ENCODE measurements around the gene ZNF439.

DNA sequence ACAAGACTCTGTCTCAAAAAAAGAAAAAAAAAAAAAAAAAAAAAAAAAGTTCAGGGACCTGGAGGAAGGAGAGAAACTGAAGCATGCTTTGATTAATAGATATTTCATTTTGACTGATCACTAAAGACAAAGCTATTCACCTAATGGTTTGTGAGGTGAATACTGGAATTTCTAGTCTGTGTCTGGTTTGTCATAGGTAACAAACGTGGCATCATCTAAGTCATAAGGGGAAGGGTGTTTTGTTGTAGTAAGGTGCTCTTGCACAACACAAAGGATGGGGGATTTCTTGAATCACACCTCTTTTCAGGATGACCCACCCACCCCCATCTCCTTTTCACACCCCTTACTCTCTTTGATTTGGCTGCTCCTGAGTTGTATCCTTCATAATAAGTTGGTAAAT, 25.2 kb downstream of the ZNF439 start:
- TF ChIP-seq, protein P1, sequence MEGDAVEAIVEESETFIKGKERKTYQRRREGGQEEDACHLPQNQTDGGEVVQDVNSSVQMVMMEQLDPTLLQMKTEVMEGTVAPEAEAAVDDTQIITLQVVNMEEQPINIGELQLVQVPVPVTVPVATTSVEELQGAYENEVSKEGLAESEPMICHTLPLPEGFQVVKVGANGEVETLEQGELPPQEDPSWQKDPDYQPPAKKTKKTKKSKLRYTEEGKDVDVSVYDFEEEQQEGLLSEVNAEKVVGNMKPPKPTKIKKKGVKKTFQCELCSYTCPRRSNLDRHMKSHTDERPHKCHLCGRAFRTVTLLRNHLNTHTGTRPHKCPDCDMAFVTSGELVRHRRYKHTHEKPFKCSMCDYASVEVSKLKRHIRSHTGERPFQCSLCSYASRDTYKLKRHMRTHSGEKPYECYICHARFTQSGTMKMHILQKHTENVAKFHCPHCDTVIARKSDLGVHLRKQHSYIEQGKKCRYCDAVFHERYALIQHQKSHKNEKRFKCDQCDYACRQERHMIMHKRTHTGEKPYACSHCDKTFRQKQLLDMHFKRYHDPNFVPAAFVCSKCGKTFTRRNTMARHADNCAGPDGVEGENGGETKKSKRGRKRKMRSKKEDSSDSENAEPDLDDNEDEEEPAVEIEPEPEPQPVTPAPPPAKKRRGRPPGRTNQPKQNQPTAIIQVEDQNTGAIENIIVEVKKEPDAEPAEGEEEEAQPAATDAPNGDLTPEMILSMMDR (IDR thresholded peaks at IDR 0.05) = no peak
- no peak for TF ChIP-seq POLR2AphosphoS5 (IDR thresholded peaks at IDR 0.05; ENCODE audit: low read depth, low read length)

All from Panc1 (cell line).